HEK293 (cell line): ENCODE measurements around the gene DNAJB8.

Source experiments
- ZEB2 ChIP-seq: fragments of 450-650 bp; formaldehyde crosslinking; IDR thresholded peaks from 2 replicates; pipeline ENCODE4 v1.5.1; 2016; ENCODE audit warnings: missing biosample characterization, missing genetic modification characterization
- ZNF202 ChIP-seq: fragments of 450-650 bp; formaldehyde crosslinking; IDR thresholded peaks from 2 replicates; pipeline ENCODE4 v1.5.1; 2016; ENCODE audit warnings: missing biosample characterization, missing genetic modification characterization, borderline replicate concordance
- ZNF223 ChIP-seq: fragments of 450-650 bp; formaldehyde crosslinking; IDR thresholded peaks from 2 replicates; pipeline ENCODE4 v1.5.1; 2016; ENCODE audit warnings: missing biosample characterization, missing genetic modification characterization
- ZNF354C ChIP-seq: fragments of 450-650 bp; formaldehyde crosslinking; IDR thresholded peaks from 2 replicates; pipeline ENCODE4 v1.5.1; 2016; ENCODE audit warnings: missing biosample characterization, missing genetic modification characterization, low read depth, borderline replicate concordance
- ZNF658 ChIP-seq: fragments of 450-650 bp; formaldehyde crosslinking; IDR thresholded peaks from 2 replicates; pipeline ENCODE4; 2016; ENCODE audit warnings: missing biosample characterization, missing genetic modification characterization
- TF ChIP-seq, protein P1 (sequence below): fragments of 450-650 bp; formaldehyde crosslinking; IDR thresholded peaks from 2 replicates; pipeline ENCODE4 v1.5.1; 2016; ENCODE audit warnings: missing biosample characterization, missing genetic modification characterization

GRCh38 chr3:128448491-128448890, 18.2 kb downstream of the DNAJB8 start:
- TF ChIP-seq, protein P1, sequence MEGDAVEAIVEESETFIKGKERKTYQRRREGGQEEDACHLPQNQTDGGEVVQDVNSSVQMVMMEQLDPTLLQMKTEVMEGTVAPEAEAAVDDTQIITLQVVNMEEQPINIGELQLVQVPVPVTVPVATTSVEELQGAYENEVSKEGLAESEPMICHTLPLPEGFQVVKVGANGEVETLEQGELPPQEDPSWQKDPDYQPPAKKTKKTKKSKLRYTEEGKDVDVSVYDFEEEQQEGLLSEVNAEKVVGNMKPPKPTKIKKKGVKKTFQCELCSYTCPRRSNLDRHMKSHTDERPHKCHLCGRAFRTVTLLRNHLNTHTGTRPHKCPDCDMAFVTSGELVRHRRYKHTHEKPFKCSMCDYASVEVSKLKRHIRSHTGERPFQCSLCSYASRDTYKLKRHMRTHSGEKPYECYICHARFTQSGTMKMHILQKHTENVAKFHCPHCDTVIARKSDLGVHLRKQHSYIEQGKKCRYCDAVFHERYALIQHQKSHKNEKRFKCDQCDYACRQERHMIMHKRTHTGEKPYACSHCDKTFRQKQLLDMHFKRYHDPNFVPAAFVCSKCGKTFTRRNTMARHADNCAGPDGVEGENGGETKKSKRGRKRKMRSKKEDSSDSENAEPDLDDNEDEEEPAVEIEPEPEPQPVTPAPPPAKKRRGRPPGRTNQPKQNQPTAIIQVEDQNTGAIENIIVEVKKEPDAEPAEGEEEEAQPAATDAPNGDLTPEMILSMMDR (tag by site-specific recombination), result no peak
- no peak for TF ChIP-seq ZNF223 (tag by site-specific recombination)
- no peak for TF ChIP-seq ZNF202 (tag by site-specific recombination)
- TF ChIP-seq ZNF354C (tag by site-specific recombination), result no peak
- no peak for TF ChIP-seq ZEB2
- TF ChIP-seq ZNF658 (tag by site-specific recombination), result no peak
